GM18867 (cell line): ENCODE measurements around the gene ITGB1.
"Not testable (repeated sequence)": the region's sequence is repeated elsewhere in the genome, so short reads cannot be mapped to it uniquely, and the experiment has no call there.

ENCODE experiments used
- ATAC-seq: cut with Tn5 transposase; IDR thresholded peaks from one replicate; pipeline ENCODE4 v1.9.1; 2021; ENCODE audit warnings: mild to moderate bottlenecking, moderate library complexity; ENCODE audit not compliant: unreplicated experiment

ITGB1 gene

GRCh38 chr10:32980558-32981468, 22.8 kb upstream of the ITGB1 start:
- peak; percentile 98 for ATAC-seq

GRCh38 chr10:32980242-32980557, 22.2 kb upstream of the ITGB1 start:
- no peak for ATAC-seq

- not testable (repeated sequence) for ATAC-seq
Observed at GRCh38 chr10:32979719-32980118, 21.7 kb upstream of the ITGB1 start.

- ATAC-seq: no peak
Observed at GRCh38 chr10:32979041-32979440, 21.0 kb upstream of the ITGB1 start.

- ATAC-seq: not testable (repeated sequence)
Observed at GRCh38 chr10:32977846-32978809, 20.1 kb upstream of the ITGB1 start.

- no peak for ATAC-seq
Observed at GRCh38 chr10:32976338-32976737, 18.3 kb upstream of the ITGB1 start.

- peak; percentile 46 for ATAC-seq
Observed at GRCh38 chr10:32972929-32973328, 14.9 kb upstream of the ITGB1 start.

- ATAC-seq: no peak
Observed at GRCh38 chr10:32972460-32972859, 14.4 kb upstream of the ITGB1 start.

- no peak for ATAC-seq
Observed at GRCh38 chr10:32971536-32972091, 13.6 kb upstream of the ITGB1 start.

- ATAC-seq: peak; percentile 71
Observed at GRCh38 chr10:32970910-32971309, 12.9 kb upstream of the ITGB1 start.

GRCh38 chr10:32964270-32964669, 6.2 kb upstream of the ITGB1 start:
- no peak for ATAC-seq

- no peak for ATAC-seq
Observed at GRCh38 chr10:32963096-32963495, 5.1 kb upstream of the ITGB1 start.

- ATAC-seq: no peak
Observed at GRCh38 chr10:32962521-32962920, 4.5 kb upstream of the ITGB1 start.

- ATAC-seq: no peak
Observed at GRCh38 chr10:32961895-32962369, 3.9 kb upstream of the ITGB1 start.

- no peak for ATAC-seq
Observed at GRCh38 chr10:32961343-32961894, 3.4 kb upstream of the ITGB1 start.

GRCh38 chr10:32960022-32960421, 2.0 kb upstream of the ITGB1 start:
- ATAC-seq: no peak

- ATAC-seq: peak; percentile 40
Observed at GRCh38 chr10:32959006-32959920, 1.2 kb upstream of the ITGB1 start.

- ATAC-seq: peak; percentile 31
Observed at GRCh38 chr10:32957341-32958084, 517 bp downstream of the ITGB1 start.
